Thyroid gland (tissue), 4 donors: ENCODE measurements around the gene CNTNAP5.

Experiments
- CTCF ChIP-seq, 6 experiments: fragments of 200-600 bp in 3 of 6; fragments of 450-650 bp in 3 of 6; sonication (generic) in 3 of 6; IDR thresholded peaks; one replicate each; pipeline ENCODE4 v1.5.1; 2016 to 2019; ENCODE audit warnings: antibody characterized with exemption in 6 of 6, mild to moderate bottlenecking in 2 of 6, inconsistent platforms in 1 of 6, moderate library complexity in 1 of 6
- POLR2A ChIP-seq, 2 donors: fragments of 450-650 bp; IDR thresholded peaks; one replicate each; pipeline ENCODE4 v1.6.1; 2017; ENCODE audit warnings: antibody characterized with exemption in 2 of 2, mild to moderate bottlenecking in 2 of 2, moderate library complexity in 1 of 2

GRCh38 chr2:124887466-124887865, 862.4 kb downstream of the CNTNAP5 start:
- TF ChIP-seq CTCF (IDR thresholded peaks at IDR 0.05): no peak
- no peak for TF ChIP-seq POLR2A (IDR thresholded peaks at IDR 0.05)
